Spinal cord (tissue), 10 donors: ENCODE data around the gene ZNF468. TPM values are rescaled to one million over a fixed set of nuclear protein-coding genes. Genes with fewer than 3 reads are reported as not detected.
"Not testable (repeated sequence)": the region's sequence is repeated elsewhere in the genome, so short reads cannot be mapped to it uniquely, and the experiment has no call there.

Source experiments
- DNase-seq, 6 donors: peaks; one replicate each; pipeline versions ENCODE4 v3.0.0 to v3.0.0-alpha.2; 2013 to 2015; ENCODE audit warnings: low spot score in 6 of 6, low read depth in 4 of 6
- H3K27ac ChIP-seq: one replicate; pipeline ENCODE4 v1.5.1; 2013; ENCODE audit warnings: low read depth, low read length, control low read depth
- H3K27me3 ChIP-seq: one replicate; pipeline ENCODE4 v1.6.1; 2013; ENCODE audit warnings: low read length; ENCODE audit not compliant: control insufficient read depth, insufficient read depth
- H3K36me3 ChIP-seq: one replicate; pipeline ENCODE4 v1.6.1; 2013; ENCODE audit warnings: low read length; ENCODE audit not compliant: control insufficient read depth, insufficient read depth
- H3K4me1 ChIP-seq: one replicate; pipeline ENCODE4 v1.6.1; 2013; ENCODE audit warnings: low read length; ENCODE audit not compliant: control insufficient read depth, insufficient read depth
- H3K4me3 ChIP-seq: one replicate; pipeline ENCODE4 v1.5.1; 2013; ENCODE audit warnings: low read depth, low read length, control low read depth
- H3K9me3 ChIP-seq: one replicate; pipeline ENCODE4 v1.6.1; 2013; ENCODE audit warnings: low read length; ENCODE audit not compliant: control insufficient read depth, insufficient read depth
- WGBS: methylation state at CpG from one replicate; pipeline ENCODE4 v1.1.5; 2013; ENCODE audit warnings: missing lambda C conversion rate; ENCODE audit not compliant: insufficient coverage; 5-methylcytosine and 5-hydroxymethylcytosine counted together
- polyA plus RNA-seq, 2 donors: library from polyadenylated mRNA; unstranded; fragments of 120-200 nt; gene quantifications; one replicate each; pipeline ENCODE4 v1.2.1, GENCODE V29; 2013; ENCODE audit not compliant: insufficient read length in 2 of 2
- total RNA-seq, 2 donors: library from RNA; depleted of rRNA in 1 of 2; stranded (reverse); fragments of 120-200 nt in 1 of 2; fragments of >200 nt in 1 of 2; gene quantifications; one replicate each; pipeline versions ENCODE4 v1.2.3 to v1.2.4, GENCODE V29; 2013 to 2014
- donor health status: healthy.

The ZNF468 gene
- total and polyA plus RNA-seq, 4 donors: 17.5 to 33.6 (median 21.6) TPM

DNA sequence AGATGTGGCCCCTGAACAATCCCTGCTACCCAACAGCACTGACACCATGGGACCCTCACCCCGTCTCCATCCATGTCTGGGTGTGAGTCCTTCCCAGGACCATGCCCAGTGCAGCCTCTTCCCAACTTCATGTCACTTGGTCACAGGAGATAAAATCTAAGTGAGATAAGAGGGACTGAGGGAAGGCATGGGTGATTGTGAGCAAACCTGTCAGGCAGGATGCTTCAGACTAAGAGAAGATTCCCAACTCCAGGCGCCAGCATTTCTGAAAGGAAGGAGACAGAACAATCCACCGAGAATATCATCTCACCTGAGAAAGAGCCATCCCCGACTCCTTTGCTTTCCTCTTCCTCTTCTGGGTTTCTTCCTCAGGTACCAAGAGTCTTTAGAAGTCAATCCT is 32.5 kb upstream of the ZNF468 start:
- H3K4me3 ChIP-seq: no peak overlapping the region
- H3K36me3 ChIP-seq: peaks cover 52% of the 10 kb centered on the region
- no peak for DNase-seq
- H3K27me3 ChIP-seq: no peaks in the 10 kb centered on the region
- no peaks in the 10 kb centered on the region for H3K4me1 ChIP-seq
- H3K27ac ChIP-seq: no peak overlapping the region
- no peaks in the 10 kb centered on the region for H3K9me3 ChIP-seq
- 100% methylated on average over 1 of the region's 4 CpGs for WGBS

DNA sequence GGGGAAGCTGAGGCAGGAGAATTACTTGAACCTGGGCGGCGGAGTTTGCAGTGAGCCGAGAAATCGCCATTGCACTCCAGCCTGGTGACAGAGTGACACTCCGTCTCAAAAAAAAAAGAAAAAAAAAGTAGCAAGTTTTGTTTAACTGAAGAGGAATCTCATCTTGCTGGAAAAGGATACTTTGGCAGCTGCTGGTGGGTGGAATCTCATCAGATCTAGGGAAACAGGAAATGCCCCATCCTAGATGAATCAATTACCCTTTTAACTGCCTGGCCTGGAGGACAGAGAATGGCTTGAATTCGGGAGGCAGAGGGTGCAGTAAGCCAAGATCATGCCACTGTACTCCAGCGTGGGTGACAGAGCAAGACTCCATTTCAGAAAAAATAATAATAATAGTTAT is 31.7 kb upstream of the ZNF468 start:
- H3K36me3 ChIP-seq: peaks cover 60% of the 10 kb centered on the region
- H3K9me3 ChIP-seq: no peaks in the 10 kb centered on the region
- H3K4me3 ChIP-seq: no peak overlapping the region
- no peaks in the 10 kb centered on the region for H3K4me1 ChIP-seq
- H3K27me3 ChIP-seq: no peaks in the 10 kb centered on the region
- 97% methylated on average over 6 of the region's 7 CpGs for WGBS
- no peak overlapping the region for H3K27ac ChIP-seq
- DNase-seq: no peak

DNA sequence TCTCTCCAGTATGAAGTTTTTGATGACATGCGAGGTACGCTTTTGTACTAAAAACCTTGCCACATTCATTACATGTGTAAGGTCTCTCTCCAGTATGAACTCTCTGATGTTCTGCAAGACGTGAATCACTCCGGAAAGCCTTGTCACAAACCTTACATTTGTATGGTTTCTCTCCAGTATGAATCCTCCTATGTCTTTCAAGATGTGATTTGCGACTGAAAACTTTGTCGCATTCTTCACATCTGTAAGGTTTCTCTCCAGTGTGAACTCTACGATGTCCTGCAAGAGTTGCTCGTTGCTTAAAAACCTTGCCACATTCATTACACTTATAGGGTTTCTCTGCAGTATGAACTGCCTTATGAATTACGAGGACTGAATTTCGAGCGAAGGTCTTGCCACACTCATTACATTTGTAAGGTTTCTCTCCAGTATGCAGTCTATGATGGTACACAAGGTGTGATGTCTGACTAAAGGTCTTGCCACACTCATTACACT is 23.5 kb upstream of the ZNF468 start:
- H3K9me3 ChIP-seq: no peaks in the 10 kb centered on the region
- DNase-seq: no peak
- no peaks in the 10 kb centered on the region for H3K27me3 ChIP-seq
- no peak overlapping the region for H3K4me3 ChIP-seq
- peaks cover 40% of the 10 kb centered on the region for H3K36me3 ChIP-seq
- H3K27ac ChIP-seq: no peak overlapping the region
- H3K4me1 ChIP-seq: no peaks in the 10 kb centered on the region
- WGBS: 99% methylated on average over 9 of the region's 11 CpGs

DNA sequence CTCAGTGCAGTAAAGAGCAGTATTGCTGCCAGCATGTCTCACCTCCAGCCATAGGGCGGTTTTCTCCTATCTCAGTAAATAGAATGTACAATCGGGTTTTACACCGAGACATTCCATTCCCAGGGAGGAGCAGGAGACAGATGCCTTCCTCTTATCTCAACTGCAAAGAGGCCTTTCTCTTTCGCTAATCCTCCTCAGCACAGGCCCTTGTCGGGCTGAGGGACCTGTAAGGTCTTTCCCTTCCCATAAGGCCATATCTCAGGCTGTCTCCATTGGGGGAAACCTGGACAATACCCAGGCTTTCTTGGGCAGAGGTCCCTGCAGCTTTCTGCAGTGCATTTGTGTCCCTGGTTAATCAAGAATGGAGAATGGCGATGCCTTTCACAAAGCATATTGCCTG is 15.6 kb upstream of the ZNF468 start:
- WGBS: 82% methylated on average over 5 of the region's 6 CpGs
- H3K4me1 ChIP-seq, H3K27me3 ChIP-seq: not testable (repeated sequence)

DNA sequence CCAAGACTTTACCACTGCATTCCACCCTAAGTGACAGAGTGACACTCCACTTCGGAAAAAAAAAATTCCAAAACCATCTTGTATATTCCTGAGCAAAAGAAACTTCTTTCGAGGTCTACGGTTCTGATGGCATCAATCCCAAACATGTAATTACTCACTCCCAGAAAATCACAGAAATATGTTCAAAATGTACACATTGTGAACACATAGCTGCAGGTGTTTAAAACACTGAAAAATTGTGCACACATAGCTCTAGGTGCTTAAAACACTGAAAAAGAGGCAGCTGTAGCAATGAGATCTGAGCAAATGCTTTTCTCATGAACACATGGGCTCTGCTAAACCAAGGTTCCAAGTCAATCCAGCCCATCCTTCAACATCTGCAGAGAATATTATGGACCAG is 14.0 kb upstream of the ZNF468 start:
- 100% methylated on average over 3 of the region's 3 CpGs for WGBS

More for the DNA sequence above, 15.6 kb upstream of the ZNF468 start:
- not testable (repeated sequence) for DNase-seq, H3K36me3 ChIP-seq, H3K9me3 ChIP-seq, H3K4me3 ChIP-seq, H3K27ac ChIP-seq

DNA sequence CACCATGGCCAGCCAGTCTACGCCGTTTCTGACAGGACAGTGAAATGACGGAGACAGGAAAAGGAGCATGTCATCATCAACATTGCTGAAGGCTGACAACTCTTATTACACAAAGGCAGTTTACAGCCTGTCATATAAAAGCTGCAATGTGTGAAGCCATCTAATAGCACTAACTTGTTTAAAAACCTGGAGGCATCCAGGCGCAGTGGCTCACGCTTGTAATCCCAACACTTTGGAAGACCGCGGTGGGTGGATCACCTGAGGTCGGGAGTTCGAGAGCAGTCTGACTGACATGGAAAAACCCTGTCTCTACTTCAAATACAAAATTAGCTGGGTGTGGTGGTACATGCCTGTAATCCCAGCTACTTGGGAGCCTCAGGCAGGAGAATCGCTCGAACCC is 10.6 kb upstream of the ZNF468 start:
- H3K27me3 ChIP-seq, H3K9me3 ChIP-seq, H3K36me3 ChIP-seq, H3K4me3 ChIP-seq, H3K27ac ChIP-seq, DNase-seq, H3K4me1 ChIP-seq: not testable (repeated sequence)
- 96% methylated on average over 8 of the region's 11 CpGs for WGBS

More for the DNA sequence above, 14.0 kb upstream of the ZNF468 start:
- no peaks in the 10 kb centered on the region for H3K9me3 ChIP-seq
- H3K27ac ChIP-seq: no peak overlapping the region
- H3K4me3 ChIP-seq: no peak overlapping the region
- no peaks in the 10 kb centered on the region for H3K27me3 ChIP-seq
- H3K4me1 ChIP-seq: no peaks in the 10 kb centered on the region
- DNase-seq: no peak
- peaks cover 2% of the 10 kb centered on the region for H3K36me3 ChIP-seq

DNA sequence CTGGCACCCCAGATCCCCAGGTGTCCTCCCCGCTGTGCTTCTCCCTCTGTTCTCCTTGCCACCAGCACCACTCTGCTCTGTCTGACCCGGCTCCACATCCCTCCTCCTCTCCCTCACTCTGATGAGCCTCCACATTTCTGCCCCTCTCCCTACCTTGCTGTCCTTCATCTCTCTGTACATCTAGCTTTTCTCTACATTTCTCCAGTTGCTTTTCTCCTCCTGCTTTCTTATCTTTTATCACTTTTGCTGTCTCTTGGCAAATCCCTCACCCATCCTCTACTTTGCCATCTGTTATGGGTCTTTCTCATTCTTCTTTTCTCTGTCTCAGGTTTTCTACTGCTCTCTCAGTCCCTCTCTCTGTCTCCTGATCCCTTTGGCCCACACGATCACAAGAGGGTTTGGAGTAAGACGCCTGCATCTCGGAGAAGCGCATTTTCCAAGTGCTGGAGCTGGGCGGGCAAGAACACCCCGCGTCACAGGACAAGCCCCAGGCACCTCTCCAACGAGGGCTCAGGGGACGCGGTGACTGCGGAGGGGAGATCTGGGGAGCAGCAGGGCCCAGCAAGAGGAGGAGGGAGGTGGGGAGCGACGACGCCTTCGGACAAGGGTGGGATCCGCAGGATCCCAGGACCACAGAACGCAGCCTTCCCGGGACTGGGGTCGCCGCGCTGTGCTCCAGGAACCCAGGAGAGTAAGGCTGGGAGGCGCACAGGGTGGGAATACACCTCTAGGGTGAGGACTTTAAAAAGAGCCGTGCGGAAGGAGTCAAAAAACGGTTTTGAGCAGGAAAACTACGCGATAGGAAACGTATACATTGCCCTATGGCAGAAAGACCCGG is 660 bp downstream of the ZNF468 start:
- WGBS: 2% methylated on average over 22 of the region's 31 CpGs
- not testable (repeated sequence) for H3K27me3 ChIP-seq, H3K4me1 ChIP-seq, H3K27ac ChIP-seq, H3K9me3 ChIP-seq
- Histone ChIP-seq H3K4me3 (peak overlapping the region; percentile 56), H3K36me3 (peaks cover 11% of the 10 kb centered on the region)
- peak in 1 of 6 donors; percentile 5 for DNase-seq

DNA sequence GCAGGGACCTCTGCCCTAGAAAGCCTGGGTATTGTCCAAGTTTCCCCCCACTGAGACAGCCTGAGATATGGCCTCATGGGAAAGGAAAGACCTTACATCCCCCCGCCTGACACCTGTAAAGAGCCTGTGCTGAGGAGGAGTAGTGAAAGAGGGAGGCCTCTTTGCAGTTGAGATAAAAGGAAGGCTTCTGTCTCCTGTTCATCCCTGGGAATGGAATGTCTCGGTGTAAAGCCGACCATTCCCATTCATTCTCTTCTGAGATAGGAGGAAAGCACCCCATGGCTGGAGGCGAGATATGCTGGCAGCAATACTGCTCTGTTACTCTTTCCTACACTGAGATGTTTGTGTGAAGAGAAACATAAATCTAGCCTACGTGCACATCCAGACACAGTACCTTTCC is 10.1 kb downstream of the ZNF468 start:
- H3K27me3 ChIP-seq, H3K4me3 ChIP-seq, DNase-seq, H3K27ac ChIP-seq, H3K4me1 ChIP-seq, H3K9me3 ChIP-seq: not testable (repeated sequence)
- no CpG with 5 or more reads among the region's 5 CpGs for WGBS
- H3K36me3 ChIP-seq: peaks cover 57% of the 10 kb centered on the region

DNA sequence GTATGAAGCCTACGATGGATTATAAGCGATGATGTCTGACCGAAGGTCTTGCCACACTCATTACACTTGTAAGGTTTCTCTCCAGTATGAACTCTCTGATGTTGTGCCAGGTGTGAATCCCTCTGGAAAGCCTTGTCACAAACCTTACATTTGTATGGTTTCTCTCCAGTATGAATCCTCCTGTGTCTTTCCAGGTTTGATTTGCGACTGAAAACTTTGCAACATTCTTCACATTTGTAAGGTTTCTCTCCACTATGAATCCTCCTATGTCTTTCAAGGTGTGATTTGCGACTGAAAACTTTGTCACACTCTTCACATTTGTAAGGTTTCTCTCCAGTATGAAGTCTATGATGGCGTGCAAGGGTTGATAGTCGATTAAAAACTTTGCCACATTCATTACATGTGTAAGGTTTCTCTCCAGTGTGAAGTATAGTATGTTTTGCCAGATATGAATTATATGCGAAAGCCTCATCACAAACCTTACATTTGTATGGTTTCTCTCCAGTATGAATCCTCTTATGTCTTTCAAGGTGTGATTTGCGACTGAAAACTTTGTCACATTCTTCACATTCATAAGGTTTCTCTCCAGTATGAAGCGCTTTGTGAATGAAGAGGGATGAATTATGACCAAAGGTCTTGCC is 16.5 kb downstream of the ZNF468 start:
- not testable (repeated sequence) for H3K27me3 ChIP-seq, H3K27ac ChIP-seq, H3K9me3 ChIP-seq, H3K4me3 ChIP-seq, H3K4me1 ChIP-seq, DNase-seq
- 88% methylated on average over 1 of the region's 10 CpGs for WGBS
- peaks cover 31% of the 10 kb centered on the region for H3K36me3 ChIP-seq

DNA sequence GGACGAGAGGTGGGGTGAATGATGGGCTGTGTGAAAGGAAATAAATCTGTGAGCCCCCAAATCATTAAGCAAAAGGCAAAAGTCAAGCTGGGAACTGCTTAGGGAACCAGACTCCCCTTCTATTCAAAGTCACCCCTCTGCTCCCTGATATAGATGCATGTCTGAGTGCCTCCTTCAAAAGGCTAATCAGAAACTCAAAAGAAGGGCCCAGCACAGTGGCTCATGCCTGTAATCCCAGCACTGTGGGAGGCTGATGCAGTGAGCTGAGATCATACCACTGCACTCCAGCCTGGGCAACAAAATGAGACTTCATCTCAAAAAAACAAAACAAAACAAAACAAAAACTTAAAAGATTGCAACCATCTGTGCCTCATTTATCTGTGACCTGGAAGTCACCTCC is 23.1 kb downstream of the ZNF468 start:
- H3K9me3 ChIP-seq, H3K4me1 ChIP-seq, H3K27ac ChIP-seq, H3K36me3 ChIP-seq, DNase-seq, H3K27me3 ChIP-seq, H3K4me3 ChIP-seq: not testable (repeated sequence)
- no CpG with 5 or more reads among the region's 1 CpG for WGBS
